ENCODE data around the gene PHRF1. TPM values are rescaled to one million over a fixed set of nuclear protein-coding genes. Genes with fewer than 3 reads are reported as not detected.

PHRF1 gene
- polyA plus RNA-seq, 2 donors: 13.7 to 28.4 TPM

DNA sequence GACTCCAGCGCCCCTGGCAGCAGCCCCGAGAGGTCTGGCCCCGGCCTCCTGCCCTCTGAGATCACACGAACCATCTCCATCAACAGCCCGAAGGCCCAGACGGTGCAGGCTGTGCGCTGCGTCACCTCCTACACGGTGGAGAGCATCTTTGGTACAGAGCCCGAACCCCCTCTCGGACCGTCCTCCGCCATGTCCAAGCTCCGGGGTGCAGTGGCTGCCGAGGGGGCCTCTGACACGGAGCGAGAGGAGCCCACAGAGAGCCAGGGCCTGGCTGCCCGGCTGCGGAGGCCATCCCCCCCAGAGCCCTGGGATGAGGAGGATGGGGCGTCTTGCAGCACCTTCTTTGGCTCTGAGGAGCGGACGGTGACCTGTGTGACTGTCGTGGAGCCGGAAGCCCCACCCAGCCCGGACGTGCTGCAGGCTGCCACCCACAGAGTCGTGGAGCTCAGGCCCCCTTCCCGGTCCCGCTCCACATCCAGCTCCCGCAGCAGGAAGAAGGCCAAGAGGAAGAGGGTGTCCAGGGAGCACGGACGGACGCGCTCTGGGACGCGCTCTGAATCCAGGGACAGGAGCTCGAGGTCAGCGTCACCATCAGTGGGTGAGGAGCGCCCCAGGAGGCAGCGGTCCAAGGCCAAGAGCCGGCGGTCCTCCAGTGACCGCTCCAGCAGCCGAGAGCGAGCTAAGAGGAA lies 31.8 kb downstream of the PHRF1 start:
- Histone ChIP-seq H3K4me3 (ENCODE audit: low read depth in 1 of 2, low read length in 2 of 2) (no peak overlapping the region), H3K27ac (ENCODE audit: low read depth in 2 of 2, low read length in 1 of 2) (no peak overlapping the region), H3K9me3 (ENCODE audit: control insufficient read depth in 2 of 2, insufficient read depth in 1 of 2, low read depth in 1 of 2, low read length in 1 of 2) (no peaks in the 10 kb centered on the region), H3K36me3 (ENCODE audit: control insufficient read depth in 2 of 2, insufficient read depth in 2 of 2, low read length in 1 of 2) (peaks cover 31 to 89% of the 10 kb centered on the region in 2 donors), H3K4me1 (ENCODE audit: control insufficient read depth in 2 of 2, insufficient read depth in 2 of 2, low read length in 1 of 2) (peaks cover 3 to 22% of the 10 kb centered on the region in 2 donors), H3K27me3 (ENCODE audit: control insufficient read depth in 1 of 2, insufficient read depth in 2 of 2, low read length in 2 of 2) (no peaks in the 10 kb centered on the region)
- WGBS, 2 donors: 91 to 92% methylated on average over 45 of the region's 45 CpGs

DNA sequence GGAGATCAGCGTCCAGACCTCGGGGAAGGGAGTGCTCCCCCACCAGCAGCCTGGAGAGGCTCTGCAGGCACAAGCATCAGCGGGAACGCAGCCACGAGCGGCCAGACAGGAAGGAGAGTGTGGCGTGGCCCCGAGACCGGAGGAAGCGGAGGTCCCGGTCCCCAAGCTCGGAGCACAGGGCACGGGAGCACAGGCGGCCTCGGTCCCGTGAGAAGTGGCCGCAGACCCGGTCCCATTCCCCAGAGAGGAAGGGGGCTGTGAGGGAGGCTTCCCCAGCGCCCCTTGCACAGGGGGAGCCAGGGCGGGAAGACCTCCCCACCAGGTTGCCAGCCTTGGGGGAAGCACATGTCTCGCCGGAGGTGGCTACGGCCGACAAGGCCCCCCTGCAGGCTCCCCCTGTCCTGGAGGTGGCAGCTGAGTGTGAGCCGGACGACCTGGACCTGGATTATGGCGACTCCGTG lies 32.6 kb downstream of the PHRF1 start:
- 87 to 88% methylated on average over 28 of the region's 28 CpGs for whole genome bisulfite sequencing, 2 donors
- H3K27me3 ChIP-seq (ENCODE audit: control insufficient read depth in 1 of 2, insufficient read depth in 2 of 2, low read length in 2 of 2): no peaks in the 10 kb centered on the region
- H3K36me3 ChIP-seq (ENCODE audit: control insufficient read depth in 2 of 2, insufficient read depth in 2 of 2, low read length in 1 of 2): peaks cover 31 to 87% of the 10 kb centered on the region in 2 donors
- H3K4me1 ChIP-seq (ENCODE audit: control insufficient read depth in 2 of 2, insufficient read depth in 2 of 2, low read length in 1 of 2): peaks cover 7 to 27% of the 10 kb centered on the region in 2 donors
- H3K9me3 ChIP-seq (ENCODE audit: control insufficient read depth in 2 of 2, insufficient read depth in 1 of 2, low read depth in 1 of 2, low read length in 1 of 2): no peaks in the 10 kb centered on the region
- no peak overlapping the region for H3K4me3 ChIP-seq (ENCODE audit: low read depth in 1 of 2, low read length in 2 of 2)
- no peak overlapping the region for H3K27ac ChIP-seq (ENCODE audit: low read depth in 2 of 2, low read length in 1 of 2)

DNA sequence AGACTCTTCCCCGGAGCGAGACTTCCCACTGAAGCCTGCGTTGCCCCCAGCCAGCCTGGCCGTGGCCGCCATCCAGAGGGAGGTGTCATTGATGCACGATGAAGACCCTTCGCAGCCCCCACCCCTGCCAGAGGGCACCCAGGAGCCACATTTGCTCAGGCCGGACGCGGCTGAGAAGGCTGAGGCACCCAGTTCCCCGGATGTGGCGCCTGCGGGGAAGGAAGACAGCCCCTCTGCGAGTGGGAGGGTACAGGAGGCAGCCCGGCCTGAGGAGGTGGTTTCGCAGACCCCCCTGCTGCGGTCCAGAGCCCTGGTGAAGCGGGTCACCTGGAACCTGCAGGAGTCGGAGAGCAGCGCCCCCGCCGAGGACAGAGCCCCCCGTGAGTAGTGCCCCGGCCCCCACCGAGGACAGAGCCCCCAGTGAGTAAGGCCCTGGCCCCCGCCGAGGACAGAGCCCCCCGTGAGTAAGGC lies 33.1 kb downstream of the PHRF1 start:
- H3K36me3 ChIP-seq (ENCODE audit: control insufficient read depth in 2 of 2, insufficient read depth in 2 of 2, low read length in 1 of 2): peaks cover 31 to 84% of the 10 kb centered on the region in 2 donors
- WGBS, 2 donors: 92 to 93% methylated on average over 25 to 28 of the region's 28 CpGs
- H3K9me3 ChIP-seq (ENCODE audit: control insufficient read depth in 2 of 2, insufficient read depth in 1 of 2, low read depth in 1 of 2, low read length in 1 of 2): no peaks in the 10 kb centered on the region
- H3K27me3 ChIP-seq (ENCODE audit: control insufficient read depth in 1 of 2, insufficient read depth in 2 of 2, low read length in 2 of 2): no peaks in the 10 kb centered on the region
- no peak overlapping the region for H3K27ac ChIP-seq (ENCODE audit: low read depth in 2 of 2, low read length in 1 of 2)
- no peak overlapping the region for H3K4me3 ChIP-seq (ENCODE audit: low read depth in 1 of 2, low read length in 2 of 2)
- peaks cover 12 to 32% of the 10 kb centered on the region in 2 donors for H3K4me1 ChIP-seq (ENCODE audit: control insufficient read depth in 2 of 2, insufficient read depth in 2 of 2, low read length in 1 of 2)

DNA sequence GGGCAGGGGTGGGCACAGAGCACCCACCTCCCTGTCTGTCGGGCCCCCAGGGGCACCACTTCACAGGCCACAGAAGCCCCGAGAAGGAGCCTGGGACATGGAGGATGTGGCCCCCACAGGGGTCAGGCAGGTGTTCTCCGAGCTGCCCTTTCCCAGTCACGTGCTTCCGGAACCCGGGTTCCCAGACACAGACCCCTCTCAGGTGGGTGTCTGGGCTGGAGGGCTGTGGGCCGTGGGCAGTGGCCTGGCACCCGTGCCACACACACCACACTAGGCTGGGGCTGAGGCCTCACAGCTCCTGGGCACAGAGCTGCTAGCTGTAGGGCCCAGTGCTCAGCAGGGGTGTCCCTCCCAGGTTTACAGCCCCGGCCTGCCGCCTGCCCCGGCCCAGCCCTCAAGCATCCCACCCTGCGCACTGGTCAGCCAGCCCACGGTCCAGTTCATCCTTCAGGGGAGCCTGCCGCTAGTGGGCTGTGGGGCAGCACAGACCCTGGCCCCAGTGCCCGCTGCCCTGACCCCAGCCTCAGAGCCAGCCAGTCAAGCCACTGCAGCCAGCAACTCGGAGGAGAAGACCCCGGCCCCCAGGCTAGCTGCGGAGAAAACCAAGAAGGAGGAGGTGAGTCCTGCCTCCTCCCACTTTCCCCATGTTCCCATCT lies 34.0 kb downstream of the PHRF1 start:
- peaks cover 18 to 40% of the 10 kb centered on the region in 2 donors for H3K4me1 ChIP-seq (ENCODE audit: control insufficient read depth in 2 of 2, insufficient read depth in 2 of 2, low read length in 1 of 2)
- no peak overlapping the region for H3K4me3 ChIP-seq (ENCODE audit: low read depth in 1 of 2, low read length in 2 of 2)
- WGBS, 2 donors: 92 to 96% methylated on average over 18 of the region's 18 CpGs
- no peaks in the 10 kb centered on the region for H3K27me3 ChIP-seq (ENCODE audit: control insufficient read depth in 1 of 2, insufficient read depth in 2 of 2, low read length in 2 of 2)
- no peak overlapping the region for H3K27ac ChIP-seq (ENCODE audit: low read depth in 2 of 2, low read length in 1 of 2)
- peaks cover 29 to 76% of the 10 kb centered on the region in 2 donors for H3K36me3 ChIP-seq (ENCODE audit: control insufficient read depth in 2 of 2, insufficient read depth in 2 of 2, low read length in 1 of 2)
- no peaks in the 10 kb centered on the region for H3K9me3 ChIP-seq (ENCODE audit: control insufficient read depth in 2 of 2, insufficient read depth in 1 of 2, low read depth in 1 of 2, low read length in 1 of 2)

DNA sequence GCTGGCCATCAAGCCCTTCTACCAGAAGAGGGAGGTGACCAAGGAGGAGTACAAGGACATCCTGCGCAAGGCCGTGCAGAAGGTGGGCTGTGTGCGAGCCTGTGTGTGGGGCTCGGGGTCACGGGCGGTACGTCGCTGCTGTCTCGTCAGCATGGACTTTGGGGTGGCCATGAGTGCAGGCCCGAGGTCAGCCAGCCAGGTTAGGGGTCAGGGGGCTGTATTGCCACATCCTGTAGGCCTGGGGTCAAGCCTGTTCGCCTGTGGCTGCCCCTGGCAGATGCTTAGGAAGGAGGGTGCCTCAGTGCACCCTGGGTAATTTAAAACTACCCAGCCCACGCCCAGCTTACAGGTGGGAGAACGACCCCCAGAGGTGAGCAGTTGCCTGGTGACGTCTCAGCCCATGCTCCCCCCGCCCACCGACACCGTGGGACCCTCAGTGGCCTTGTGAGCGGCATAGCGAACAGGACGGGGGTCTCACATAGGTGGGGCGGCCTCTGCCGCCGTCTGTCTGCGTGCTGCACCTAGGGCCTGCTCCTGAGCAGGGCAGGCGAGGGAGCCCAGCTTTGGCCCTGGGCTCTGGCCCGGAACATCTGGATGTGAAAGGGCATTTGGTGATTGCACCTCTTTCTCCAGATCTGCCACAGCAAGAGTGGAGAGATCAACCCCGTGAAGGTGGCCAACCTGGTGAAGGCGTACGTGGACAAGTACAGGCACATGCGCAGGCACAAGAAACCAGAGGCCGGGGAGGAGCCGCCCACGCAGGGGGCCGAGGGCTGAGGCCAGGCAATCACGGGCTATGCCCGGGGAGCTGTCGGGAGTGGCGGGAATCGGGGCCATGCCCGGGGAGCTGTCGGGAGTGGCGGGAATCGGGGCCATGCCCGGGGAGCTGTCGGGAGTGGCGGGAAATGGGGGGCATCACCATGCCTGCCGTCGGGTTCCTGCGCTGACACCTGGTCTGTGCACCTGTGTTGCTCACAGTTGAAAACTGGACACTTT lies 35.0 kb downstream of the PHRF1 start:
- Histone ChIP-seq H3K4me1 (ENCODE audit: control insufficient read depth in 2 of 2, insufficient read depth in 2 of 2, low read length in 1 of 2) (peaks cover 18 to 32% of the 10 kb centered on the region in 2 donors), H3K27me3 (ENCODE audit: control insufficient read depth in 1 of 2, insufficient read depth in 2 of 2, low read length in 2 of 2) (no peaks in the 10 kb centered on the region), H3K4me3 (ENCODE audit: low read depth in 1 of 2, low read length in 2 of 2) (no peak overlapping the region), H3K36me3 (ENCODE audit: control insufficient read depth in 2 of 2, insufficient read depth in 2 of 2, low read length in 1 of 2) (peaks cover 28 to 69% of the 10 kb centered on the region in 2 donors), H3K9me3 (ENCODE audit: control insufficient read depth in 2 of 2, insufficient read depth in 1 of 2, low read depth in 1 of 2, low read length in 1 of 2) (no peaks in the 10 kb centered on the region), H3K27ac (ENCODE audit: low read depth in 2 of 2, low read length in 1 of 2) (peak overlapping the region in 1 of 2 donors; percentile 38)
- WGBS, 2 donors: 65 to 71% methylated on average over 49 of the region's 49 CpGs

DNA sequence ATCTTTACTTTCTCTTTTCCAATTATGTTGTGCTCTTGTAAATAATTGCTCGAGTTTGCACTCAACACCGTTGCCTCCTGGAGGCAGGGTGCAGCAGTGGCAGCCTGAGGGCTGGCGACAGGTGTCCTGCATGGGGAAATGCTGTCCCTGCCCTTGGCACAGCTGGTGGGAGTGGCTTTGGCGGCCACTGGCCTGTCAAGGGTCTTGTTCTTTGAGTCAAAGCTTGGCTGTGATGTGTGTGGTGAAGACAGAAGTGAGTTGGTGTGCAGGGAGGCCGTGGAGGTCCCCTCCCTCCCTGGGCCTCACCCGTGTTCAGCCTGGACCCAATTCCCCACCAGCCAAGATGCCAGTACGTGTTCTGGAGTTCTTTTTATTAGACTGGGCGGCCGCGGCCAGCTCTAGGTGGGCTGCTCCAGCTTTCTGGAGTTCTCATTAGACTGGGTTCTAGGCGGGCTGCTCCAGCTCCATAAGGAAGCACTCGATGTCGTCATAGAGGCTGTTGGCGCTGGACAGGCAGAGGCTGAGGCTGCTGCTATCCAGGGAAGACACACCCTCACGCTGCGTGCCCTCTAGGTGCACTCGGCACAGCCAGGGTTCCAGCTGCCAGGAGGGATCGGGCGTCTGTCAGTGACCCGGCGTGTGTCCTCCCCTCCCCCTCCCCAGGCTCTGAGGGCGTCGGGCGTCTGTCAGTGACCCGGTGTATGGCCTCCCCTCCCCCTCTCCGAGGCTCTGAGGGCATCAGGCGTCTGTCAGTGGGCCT lies 36.1 kb downstream of the PHRF1 start:
- no peaks in the 10 kb centered on the region for H3K9me3 ChIP-seq (ENCODE audit: control insufficient read depth in 2 of 2, insufficient read depth in 1 of 2, low read depth in 1 of 2, low read length in 1 of 2)
- no peaks in the 10 kb centered on the region for H3K27me3 ChIP-seq (ENCODE audit: control insufficient read depth in 1 of 2, insufficient read depth in 2 of 2, low read length in 2 of 2)
- H3K4me3 ChIP-seq (ENCODE audit: low read depth in 1 of 2, low read length in 2 of 2): no peak overlapping the region
- H3K4me1 ChIP-seq (ENCODE audit: control insufficient read depth in 2 of 2, insufficient read depth in 2 of 2, low read length in 1 of 2): peaks cover 22 to 28% of the 10 kb centered on the region in 2 donors
- 53 to 56% methylated on average over 26 to 27 of the region's 27 CpGs for WGBS, 2 donors
- peak overlapping the region; percentile 70 to 90 for H3K27ac ChIP-seq (ENCODE audit: low read depth in 2 of 2, low read length in 1 of 2)
- H3K36me3 ChIP-seq (ENCODE audit: control insufficient read depth in 2 of 2, insufficient read depth in 2 of 2, low read length in 1 of 2): peaks cover 20 to 58% of the 10 kb centered on the region in 2 donors

DNA sequence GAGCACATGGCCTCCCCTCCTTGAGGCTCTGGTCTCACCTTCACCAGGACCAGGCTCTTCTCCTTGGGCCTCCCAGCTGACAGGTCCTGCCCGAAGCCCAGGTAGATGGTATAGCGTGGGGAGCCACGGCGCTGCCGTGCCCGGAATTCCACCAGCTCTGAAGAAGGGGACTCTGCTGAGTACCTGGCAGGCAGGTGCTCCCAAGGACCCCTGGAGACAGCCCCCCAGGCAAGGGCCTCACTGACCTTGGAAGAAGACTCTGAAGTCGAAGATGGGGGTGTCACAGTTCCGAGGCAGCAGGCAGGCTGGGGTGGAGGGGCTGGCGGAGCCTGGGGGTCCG lies 36.7 kb downstream of the PHRF1 start:
- 86 to 88% methylated on average over 10 of the region's 10 CpGs for WGBS, 2 donors
- H3K27me3 ChIP-seq (ENCODE audit: control insufficient read depth in 1 of 2, insufficient read depth in 2 of 2, low read length in 2 of 2): no peaks in the 10 kb centered on the region
- no peak overlapping the region for H3K4me3 ChIP-seq (ENCODE audit: low read depth in 1 of 2, low read length in 2 of 2)
- H3K9me3 ChIP-seq (ENCODE audit: control insufficient read depth in 2 of 2, insufficient read depth in 1 of 2, low read depth in 1 of 2, low read length in 1 of 2): no peaks in the 10 kb centered on the region
- peak overlapping the region; percentile 70 to 90 for H3K27ac ChIP-seq (ENCODE audit: low read depth in 2 of 2, low read length in 1 of 2)
- peaks cover 20 to 53% of the 10 kb centered on the region in 2 donors for H3K36me3 ChIP-seq (ENCODE audit: control insufficient read depth in 2 of 2, insufficient read depth in 2 of 2, low read length in 1 of 2)
- H3K4me1 ChIP-seq (ENCODE audit: control insufficient read depth in 2 of 2, insufficient read depth in 2 of 2, low read length in 1 of 2): peaks cover 22 to 28% of the 10 kb centered on the region in 2 donors

DNA sequence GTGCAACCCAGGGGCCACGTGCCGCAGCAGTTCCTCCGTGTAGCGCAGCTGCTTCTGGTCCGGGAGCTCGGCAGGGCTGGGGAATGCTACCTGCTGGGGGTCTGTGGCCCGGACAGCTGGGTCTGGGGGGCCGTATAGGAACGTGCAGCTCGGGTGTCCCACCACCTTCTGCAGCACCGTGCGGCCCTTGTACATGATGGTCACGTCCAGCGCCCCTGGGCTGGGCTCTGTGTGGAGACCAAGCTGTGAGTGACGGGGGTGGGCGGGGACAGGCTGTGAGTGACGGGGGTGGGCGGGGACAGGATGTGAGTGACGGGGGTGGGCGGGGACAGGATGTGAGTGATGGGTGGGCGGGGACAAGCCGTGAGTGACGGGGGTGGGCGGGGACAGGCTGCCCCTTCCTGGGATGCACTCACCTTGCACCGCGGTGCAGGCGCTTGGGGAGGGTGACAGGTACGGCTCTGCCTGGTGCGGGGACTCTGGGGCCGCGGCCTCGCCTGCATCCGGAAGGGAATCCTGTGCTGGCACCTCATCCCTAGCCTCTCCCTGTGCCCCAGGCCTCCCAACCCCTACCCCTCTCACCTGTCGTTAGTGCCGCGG lies 37.2 kb downstream of the PHRF1 start:
- peak overlapping the region; percentile 97 to 100 for H3K27ac ChIP-seq (ENCODE audit: low read depth in 2 of 2, low read length in 1 of 2)
- H3K36me3 ChIP-seq (ENCODE audit: control insufficient read depth in 2 of 2, insufficient read depth in 2 of 2, low read length in 1 of 2): peaks cover 20 to 53% of the 10 kb centered on the region in 2 donors
- H3K4me1 ChIP-seq (ENCODE audit: control insufficient read depth in 2 of 2, insufficient read depth in 2 of 2, low read length in 1 of 2): peaks cover 22 to 28% of the 10 kb centered on the region in 2 donors
- no peaks in the 10 kb centered on the region for H3K27me3 ChIP-seq (ENCODE audit: control insufficient read depth in 1 of 2, insufficient read depth in 2 of 2, low read length in 2 of 2)
- H3K4me3 ChIP-seq (ENCODE audit: low read depth in 1 of 2, low read length in 2 of 2): no peak overlapping the region
- no peaks in the 10 kb centered on the region for H3K9me3 ChIP-seq (ENCODE audit: control insufficient read depth in 2 of 2, insufficient read depth in 1 of 2, low read depth in 1 of 2, low read length in 1 of 2)
- 37 to 52% methylated on average over 26 to 36 of the region's 36 CpGs for WGBS, 2 donors

Data from esophagus (tissue), 2 donors.